Endothelial cell of umbilical vein (primary cell): ENCODE measurements around the gene PSTK. TPM values are rescaled to one million over a fixed set of nuclear protein-coding genes. Genes with fewer than 3 reads are reported as not detected.

ENCODE experiments used
- BruUV-seq: library from RNA; stranded (reverse); fragments of 400-500 nt; replicated peaks from 2 replicates; lab custom pipeline; 2021; lab: Mats Ljungman, UMichigan
- CTCF ChIA-PET: fragments of 300-600, 350-600 bp; sonication (Branson Sonifier 250); formaldehyde crosslinking; loops from one replicate; lab custom pipeline; 2021; ENCODE audit warnings: antibody characterized with exemption, inconsistent platforms; lab: Charles Lee
- POLR2A ChIA-PET: fragments of 300-600, 350-600 bp; sonication (Branson Sonifier 250); formaldehyde crosslinking; loops from one replicate; lab custom pipeline; 2021; ENCODE audit warnings: antibody characterized with exemption, inconsistent platforms; lab: Charles Lee
- DNase-seq: peaks from one replicate; pipeline ENCODE4 v3.0.0-alpha.2; 2011; ENCODE audit warnings: low read depth, low spot score
- FAIRE-seq: peaks from 2 replicates; lab custom pipeline; 2011; peaks lifted over from hg19 to GRCh38; lab: Jason Lieb, UNC
- H2AFZ ChIP-seq: 2 replicates; pipeline ENCODE4 v1.6.0; 2012; ENCODE audit warnings: low read depth, low read length, control low read depth, inconsistent platforms
- H3K27ac ChIP-seq: 2 replicates; pipeline ENCODE4 v1.5.1; 2011; ENCODE audit warnings: low read depth, mild to moderate bottlenecking, control low read depth, low read length, moderate library complexity; ENCODE audit not compliant: insufficient read depth
- H3K27me3 ChIP-seq, 2 experiments: 2 replicates each; pipeline versions ENCODE4 v1.6.0 to v1.6.1; 2011; ENCODE audit warnings: low read length in 2 of 2, mixed read lengths in 1 of 2; ENCODE audit not compliant: control insufficient read depth in 2 of 2, insufficient read depth in 2 of 2
- H3K36me3 ChIP-seq, 2 experiments: 2 replicates in 1 of 2; 3 replicates in 1 of 2; pipeline ENCODE4 v1.5.1; 2011; ENCODE audit warnings: low read length in 2 of 2, mild to moderate bottlenecking in 1 of 2, moderate library complexity in 1 of 2; ENCODE audit not compliant: control insufficient read depth in 2 of 2, insufficient read depth in 2 of 2; ENCODE audit errors: extremely low read depth in 1 of 2
- H3K4me1 ChIP-seq: 3 replicates; pipeline ENCODE4 v1.5.1; 2011; ENCODE audit warnings: mild to moderate bottlenecking, low read length; ENCODE audit not compliant: control insufficient read depth, insufficient read depth; ENCODE audit errors: extremely low read depth
- H3K4me2 ChIP-seq: 2 replicates; pipeline ENCODE4 v1.6.1; 2011; ENCODE audit warnings: low read length, control low read depth, mixed read lengths; ENCODE audit not compliant: insufficient read depth
- H3K4me3 ChIP-seq, 3 experiments: fragments of 200-600 bp in 1 of 3; sonication (generic), shearing (Covaris generic) in 1 of 3; replicated peaks in 1 of 3; 2 replicates each; pipeline ENCODE4 v1.5.1; 2011 to 2016; ENCODE audit warnings: control low read depth in 3 of 3, low read length in 3 of 3, mild to moderate bottlenecking in 2 of 3, inconsistent platforms in 1 of 3, low read depth in 1 of 3, moderate library complexity in 1 of 3; ENCODE audit not compliant: insufficient read depth in 1 of 3
- H3K79me2 ChIP-seq: 2 replicates; pipeline ENCODE4 v1.6.0; 2012; ENCODE audit warnings: low read length, inconsistent platforms; ENCODE audit not compliant: control insufficient read depth, insufficient read depth
- H3K9ac ChIP-seq: replicated peaks from 2 replicates; pipeline ENCODE3; 2011; ENCODE audit warnings: low read length, control low read depth; ENCODE audit not compliant: insufficient read depth; ENCODE audit errors: extremely low read depth
- H3K9me1 ChIP-seq: replicated peaks from 3 replicates; pipeline ENCODE4 v1.6.0; 2011; ENCODE audit warnings: mild to moderate bottlenecking, low read length; ENCODE audit not compliant: control insufficient read depth, insufficient read depth; ENCODE audit errors: extremely low read depth
- H3K9me3 ChIP-seq: replicated peaks from 2 replicates; pipeline ENCODE4 v1.5.1; 2012; ENCODE audit warnings: low read length, inconsistent platforms; ENCODE audit not compliant: control insufficient read depth, insufficient read depth
- H4K20me1 ChIP-seq: replicated peaks from 2 replicates; pipeline ENCODE3; 2011; ENCODE audit warnings: mild to moderate bottlenecking, low read length; ENCODE audit not compliant: control insufficient read depth, insufficient read depth; ENCODE audit errors: extremely low read depth
- EZH2 ChIP-seq: IDR thresholded peaks from 2 replicates; pipeline ENCODE4 v1.6.1; 2012; ENCODE audit warnings: borderline replicate concordance, low read depth, mild to moderate bottlenecking, moderate library complexity, low read length, inconsistent platforms; ENCODE audit not compliant: severe bottlenecking
- JUN ChIP-seq: IDR thresholded peaks from 2 replicates; pipeline ENCODE4 v1.6.1; 2011; ENCODE audit warnings: borderline replicate concordance, low read depth; ENCODE audit not compliant: insufficient read length, insufficient read depth
- MYC ChIP-seq: IDR thresholded peaks from one replicate; pipeline ENCODE4 v1.6.1; 2011; ENCODE audit warnings: mild to moderate bottlenecking, low read depth, low read length
- POLR2AphosphoS5 ChIP-seq: IDR thresholded peaks from 2 replicates; pipeline ENCODE4 v1.6.1; 2012; ENCODE audit warnings: low read depth, mild to moderate bottlenecking, control low read depth, low read length, moderate library complexity; ENCODE audit not compliant: insufficient read depth
- dilution Hi-C: fragments of 300-500 bp; cut with MboI; formaldehyde crosslinking; loops from one replicate; pipeline ENCODE4 v1.15.0; 2019; ENCODE audit warnings: low sequenced_read_pairs; ENCODE audit not compliant: extremely low pct_ligation_motif_present
- intact Hi-C: fragments of 100-400 bp; cut with micrococcal nuclease; formaldehyde crosslinking; loops from one replicate; pipeline ENCODE4 v1.10.0; 2022
- polyA plus RNA-seq, 4 experiments: library from polyadenylated mRNA; depleted of rRNA in 3 of 4; stranded (reverse) in 3 of 4; unstranded in 1 of 4; fragments of >200 nt; gene quantifications; 2 replicates each; pipeline versions ENCODE4 v1.2.1 to v1.2.3, GENCODE V29; 2011 to 2012; ENCODE audit warnings: missing spikeins in 1 of 4
- total RNA-seq: library from RNA; stranded (reverse); gene quantifications from 2 replicates; pipeline ENCODE4 v1.2.3, GENCODE V29; 2021

Gene PSTK
- total and polyA plus RNA-seq, 2 donors (not counting 3 experiments of a cell fraction or from before 2014, with no cell fraction given) = 2.2 to 2.7 TPM

DNA sequence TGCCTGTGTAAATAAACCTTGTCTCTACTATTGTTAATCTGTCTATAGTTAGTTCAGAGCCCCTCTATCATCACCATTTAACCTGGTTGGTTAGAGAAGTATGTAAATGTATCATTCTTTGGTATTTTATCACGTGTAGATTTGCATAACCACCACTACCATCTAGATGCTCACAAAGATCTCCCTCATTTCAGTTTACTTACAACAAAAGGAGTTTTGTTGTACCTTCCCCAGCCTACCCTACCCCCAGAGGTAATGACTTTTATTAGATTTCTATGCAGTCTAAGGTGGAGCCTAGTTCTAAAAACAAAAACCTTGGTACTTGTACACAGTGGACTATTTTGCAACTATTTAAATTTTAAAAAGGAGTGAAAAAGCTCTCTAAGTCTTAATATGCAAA, 46.1 kb downstream of the PSTK start:
- CTCF ChIA-PET = no interaction called here
- FAIRE-seq (no peak), DNase-seq (no peak)
- no peaks in the 10 kb centered on the region for H3K27me3 ChIP-seq
- no peak overlapping the region for H3K4me2 ChIP-seq
- no peaks in the 10 kb centered on the region for H3K9me3 ChIP-seq
- POLR2A ChIA-PET = no interaction called here
- BruUV-seq = no TSS peak
- dilution Hi-C loops = no loop called here
- TF ChIP-seq MYC (no peak), JUN (no peak), POLR2AphosphoS5 (no peak)
- H4K20me1 ChIP-seq = no peaks in the 10 kb centered on the region
- H3K27ac ChIP-seq = no peak overlapping the region
- H3K9ac ChIP-seq = no peak overlapping the region
- H3K9me1 ChIP-seq = no peaks in the 10 kb centered on the region
- H3K36me3 ChIP-seq = no peaks in the 10 kb centered on the region
- no peaks in the 10 kb centered on the region for H3K79me2 ChIP-seq
- no peaks in the 10 kb centered on the region for H3K4me1 ChIP-seq
- no peak overlapping the region for H2AFZ ChIP-seq
- H3K4me3 ChIP-seq = no peak overlapping the region
- intact Hi-C loops = no loop called here

DNA sequence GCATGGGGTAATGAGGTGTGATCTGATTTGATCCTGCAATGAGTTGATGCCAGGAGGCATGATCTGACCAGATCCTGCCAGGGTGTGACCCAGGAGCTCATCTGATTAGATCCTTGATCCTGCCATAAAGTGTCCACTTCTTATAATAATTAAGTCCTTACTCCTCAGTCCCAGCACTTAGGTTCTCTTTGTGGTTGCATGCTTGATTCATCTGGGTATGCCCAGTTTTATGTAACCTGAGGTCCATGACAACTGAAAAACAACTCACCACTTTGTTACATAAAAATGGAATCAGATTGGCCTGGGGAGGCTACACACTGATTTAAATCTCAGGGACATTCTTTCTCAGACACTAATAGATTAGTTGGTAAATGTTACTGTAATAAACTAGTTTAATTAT, 47.7 kb downstream of the PSTK start:
- intact Hi-C loops = no loop called here

More for the DNA sequence above, 47.7 kb downstream of the PSTK start:
- Histone ChIP-seq H3K27me3 (no peaks in the 10 kb centered on the region), H3K9me3 (no peaks in the 10 kb centered on the region), H4K20me1 (no peaks in the 10 kb centered on the region), H3K9me1 (no peaks in the 10 kb centered on the region), H3K4me1 (no peaks in the 10 kb centered on the region), H3K4me2 (no peak overlapping the region), H3K4me3 (no peak overlapping the region), H2AFZ (no peak overlapping the region), H3K36me3 (no peaks in the 10 kb centered on the region), H3K9ac (no peak overlapping the region), H3K27ac (no peak overlapping the region), H3K79me2 (no peaks in the 10 kb centered on the region)
- no peak for FAIRE-seq
- POLR2A ChIA-PET = no interaction called here
- no peak for DNase-seq
- CTCF ChIA-PET = interaction anchor here (1.0 kb wide), 1 partner anchor 15 kb away, joined by 3 read pairs; no protein-coding TSS in a partner anchor
- TF ChIP-seq JUN = no peak
- TF ChIP-seq POLR2AphosphoS5 = no peak
- no peak for TF ChIP-seq EZH2
- no TSS peak for BruUV-seq
- dilution Hi-C loops = no loop called here
